ENCODE data around the gene FFAR4. TPM values are rescaled to one million over a fixed set of nuclear protein-coding genes. Genes with fewer than 3 reads are reported as not detected.
A peak's percentile ranks its signal among the peaks of the same experiment; 100 is the strongest.
"Not testable (repeated sequence)": the region's sequence is repeated elsewhere in the genome, so short reads cannot be mapped to it uniquely, and the experiment has no call there.

The FFAR4 gene
- total RNA-seq, 6 donors from 2014 or later: 2.4 to 18.1 (median 7.6) TPM

DNA sequence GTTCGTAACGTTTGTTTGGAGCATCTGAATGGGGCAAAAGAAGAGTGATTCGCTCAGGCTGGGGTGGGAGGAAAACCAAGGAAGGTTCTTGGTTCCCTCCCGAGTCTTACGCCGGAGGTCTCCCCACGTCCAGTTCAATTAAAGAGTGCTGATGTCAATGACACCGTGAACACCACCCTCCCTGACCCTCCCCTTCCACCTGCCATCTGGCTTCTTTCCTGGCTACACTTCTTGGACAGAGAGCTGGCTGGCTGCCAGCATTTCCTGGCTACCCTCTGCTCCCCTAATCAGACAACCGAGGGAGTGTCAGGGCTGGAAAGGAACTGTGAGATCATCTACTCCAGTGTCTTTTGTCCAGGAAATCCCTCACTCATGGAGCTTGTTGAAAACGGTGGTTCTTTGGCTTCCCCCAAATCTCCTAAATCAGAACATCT, 24.1 kb upstream of the FFAR4 start:
- Histone ChIP-seq H3K27ac (no peak overlapping the region), H3K4me3 (peak overlapping the region in 2 of 4 donors; percentile 24 to 25), H3K27me3 (no peaks in the 10 kb centered on the region), H3K9me3 (no peaks in the 10 kb centered on the region), H3K4me1 (peaks cover 3 to 9% (median 3%) of the 10 kb centered on the region in 4 donors), H3K36me3 (no peaks in the 10 kb centered on the region)
- DNase-seq (no peak), ATAC-seq (ENCODE audit: low FRiP score in 2 of 2) (peak in 1 of 2 donors; percentile 90)
- TF ChIP-seq POLR2A (IDR thresholded peaks at IDR 0.05) (no peak), POLR2AphosphoS5 (IDR thresholded peaks at IDR 0.05) (no peak), EP300 (IDR thresholded peaks at IDR 0.05) (no peak)
- TF ChIP-seq, protein P1, sequence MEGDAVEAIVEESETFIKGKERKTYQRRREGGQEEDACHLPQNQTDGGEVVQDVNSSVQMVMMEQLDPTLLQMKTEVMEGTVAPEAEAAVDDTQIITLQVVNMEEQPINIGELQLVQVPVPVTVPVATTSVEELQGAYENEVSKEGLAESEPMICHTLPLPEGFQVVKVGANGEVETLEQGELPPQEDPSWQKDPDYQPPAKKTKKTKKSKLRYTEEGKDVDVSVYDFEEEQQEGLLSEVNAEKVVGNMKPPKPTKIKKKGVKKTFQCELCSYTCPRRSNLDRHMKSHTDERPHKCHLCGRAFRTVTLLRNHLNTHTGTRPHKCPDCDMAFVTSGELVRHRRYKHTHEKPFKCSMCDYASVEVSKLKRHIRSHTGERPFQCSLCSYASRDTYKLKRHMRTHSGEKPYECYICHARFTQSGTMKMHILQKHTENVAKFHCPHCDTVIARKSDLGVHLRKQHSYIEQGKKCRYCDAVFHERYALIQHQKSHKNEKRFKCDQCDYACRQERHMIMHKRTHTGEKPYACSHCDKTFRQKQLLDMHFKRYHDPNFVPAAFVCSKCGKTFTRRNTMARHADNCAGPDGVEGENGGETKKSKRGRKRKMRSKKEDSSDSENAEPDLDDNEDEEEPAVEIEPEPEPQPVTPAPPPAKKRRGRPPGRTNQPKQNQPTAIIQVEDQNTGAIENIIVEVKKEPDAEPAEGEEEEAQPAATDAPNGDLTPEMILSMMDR (IDR thresholded peaks at IDR 0.05): no peak
- WGBS, 2 donors: 15 to 17% methylated on average over 10 of the region's 10 CpGs

DNA sequence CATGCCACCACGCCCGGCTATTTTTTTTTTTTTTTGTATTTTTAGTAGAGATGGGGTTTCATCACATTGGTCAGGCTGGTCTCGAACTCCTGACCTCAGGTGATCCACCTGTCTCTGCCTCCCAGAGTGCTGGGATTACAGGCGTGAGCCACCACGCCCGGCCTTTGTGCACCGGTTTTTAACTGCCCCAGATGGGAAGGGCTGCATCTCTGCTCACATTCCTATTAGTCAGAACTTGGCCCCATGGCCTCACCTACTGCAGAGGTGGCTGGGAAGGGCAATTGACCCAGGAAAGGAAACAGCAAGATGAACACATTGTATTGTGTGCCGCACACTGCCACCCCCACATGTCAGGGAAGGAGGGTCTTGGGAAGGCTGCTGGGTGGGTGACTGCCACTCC, 19.5 kb upstream of the FFAR4 start:
- DNase-seq; H3K9me3 ChIP-seq; H3K27ac ChIP-seq; H3K4me1 ChIP-seq; H3K4me3 ChIP-seq; ATAC-seq (ENCODE audit: low FRiP score in 2 of 2); H3K36me3 ChIP-seq; H3K27me3 ChIP-seq: not testable (repeated sequence)
- WGBS, 2 donors: 91 to 95% methylated on average over 8 of the region's 8 CpGs

DNA sequence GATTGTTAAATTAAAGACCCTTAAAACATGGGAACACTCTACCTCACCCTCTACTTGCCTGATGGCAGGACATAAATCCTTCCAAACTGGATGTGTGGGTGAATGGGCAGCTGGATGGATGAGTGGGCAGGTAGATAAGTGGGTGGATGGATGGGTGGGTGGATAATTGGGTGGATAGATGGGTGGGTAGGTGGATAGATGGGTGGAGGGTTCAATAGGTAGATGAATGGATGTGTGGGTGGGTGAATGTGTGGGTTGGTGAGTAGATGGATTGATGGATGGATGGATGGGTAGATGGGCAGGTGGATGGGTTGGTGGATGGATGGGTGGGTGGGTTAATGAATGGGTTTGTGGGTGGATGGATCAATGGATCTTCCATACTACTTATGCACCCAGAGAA, 18.9 kb upstream of the FFAR4 start:
- no peaks in the 10 kb centered on the region for H3K27me3 ChIP-seq
- no peak overlapping the region for H3K4me3 ChIP-seq
- H3K9me3 ChIP-seq: no peaks in the 10 kb centered on the region
- no peak for DNase-seq
- H3K36me3 ChIP-seq: no peaks in the 10 kb centered on the region
- peaks cover 0 to 1% (median under 1%) of the 10 kb centered on the region in 4 donors for H3K4me1 ChIP-seq
- no peak overlapping the region for H3K27ac ChIP-seq
- TF ChIP-seq, protein P1 (IDR thresholded peaks at IDR 0.05): no peak
- no peak for TF ChIP-seq POLR2AphosphoS5 (IDR thresholded peaks at IDR 0.05)
- no peak for TF ChIP-seq POLR2A (IDR thresholded peaks at IDR 0.05)
- no peak for TF ChIP-seq EP300 (IDR thresholded peaks at IDR 0.05)
- ATAC-seq (ENCODE audit: low FRiP score in 2 of 2): peak in 1 of 2 donors; percentile 46

DNA sequence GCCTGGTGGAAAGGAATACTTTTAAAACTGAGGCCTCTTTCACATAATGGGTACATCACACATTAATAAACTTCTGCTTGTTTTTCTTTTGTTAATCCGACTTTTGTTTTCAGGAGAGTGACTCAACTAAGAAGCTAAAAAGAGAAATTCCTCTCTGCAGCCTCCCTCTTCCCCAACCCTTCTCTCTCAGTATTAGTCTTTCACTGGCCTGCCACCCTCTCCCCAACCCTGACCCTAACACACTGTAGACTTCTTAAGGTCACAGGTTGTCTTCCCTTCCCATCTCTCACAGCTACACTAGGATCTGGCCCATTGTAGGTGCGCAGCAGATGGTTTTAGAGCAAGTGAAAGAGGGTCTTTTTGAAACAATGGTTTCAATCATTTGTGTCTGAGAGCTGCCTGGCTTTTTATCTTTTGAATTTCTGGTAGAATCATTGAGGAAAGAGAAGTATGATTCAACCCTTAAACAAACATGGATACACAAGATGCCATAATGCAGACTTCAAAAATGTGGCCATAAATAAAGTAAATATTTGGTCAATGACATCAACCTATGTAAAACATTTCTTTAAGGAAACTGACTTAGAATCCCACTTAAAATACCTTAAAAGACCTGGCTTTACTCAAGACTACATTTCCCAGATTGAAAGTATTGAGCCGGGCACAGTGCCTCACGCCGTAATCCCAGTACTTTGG, 17.9 kb upstream of the FFAR4 start:
- 74 to 90% methylated on average over 5 of the region's 5 CpGs for WGBS, 2 donors
- no peaks in the 10 kb centered on the region for H3K36me3 ChIP-seq
- no peak for ATAC-seq (ENCODE audit: low FRiP score in 2 of 2)
- no peaks in the 10 kb centered on the region for H3K4me1 ChIP-seq
- TF ChIP-seq EP300 (IDR thresholded peaks at IDR 0.05): no peak
- no peak for TF ChIP-seq POLR2A (IDR thresholded peaks at IDR 0.05)
- no peak for TF ChIP-seq POLR2AphosphoS5 (IDR thresholded peaks at IDR 0.05)
- TF ChIP-seq, protein P1 (IDR thresholded peaks at IDR 0.05): no peak
- no peak overlapping the region for H3K4me3 ChIP-seq
- no peaks in the 10 kb centered on the region for H3K27me3 ChIP-seq
- no peak for DNase-seq
- no peaks in the 10 kb centered on the region for H3K9me3 ChIP-seq
- H3K27ac ChIP-seq: no peak overlapping the region

DNA sequence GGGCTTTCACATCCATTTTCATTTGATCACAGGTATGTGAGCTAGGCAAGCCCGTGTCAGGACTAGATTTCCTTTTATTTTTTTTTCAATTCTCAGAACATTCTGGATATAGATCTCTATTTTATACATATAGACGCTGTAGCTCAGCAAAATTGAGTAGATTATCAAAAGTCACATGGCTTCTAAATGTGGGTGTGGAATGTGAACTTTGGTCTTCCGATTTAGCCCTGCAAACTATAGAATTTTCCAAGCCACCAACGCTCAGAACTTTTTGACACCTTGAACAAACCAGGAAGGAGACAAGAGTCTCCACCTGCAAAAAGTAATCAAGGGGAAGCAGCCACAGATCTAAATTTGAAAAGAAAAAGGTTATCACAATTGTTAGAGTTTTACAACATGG, 15.9 kb upstream of the FFAR4 start:
- Histone ChIP-seq H3K4me1 (peaks cover 0 to 5% (median 0%) of the 10 kb centered on the region in 4 donors), H3K9me3 (no peaks in the 10 kb centered on the region), H3K36me3 (no peaks in the 10 kb centered on the region), H3K4me3 (no peak overlapping the region), H3K27ac (no peak overlapping the region), H3K27me3 (no peaks in the 10 kb centered on the region)
- 77 to 85% methylated on average over 4 of the region's 4 CpGs for WGBS, 2 donors
- TF ChIP-seq POLR2AphosphoS5 (IDR thresholded peaks at IDR 0.05): no peak
- TF ChIP-seq POLR2A (IDR thresholded peaks at IDR 0.05): no peak
- TF ChIP-seq, protein P1 (IDR thresholded peaks at IDR 0.05): no peak
- TF ChIP-seq EP300 (IDR thresholded peaks at IDR 0.05): no peak
- ATAC-seq (ENCODE audit: low FRiP score in 2 of 2) (no peak), DNase-seq (no peak)

Measured in upper lobe of left lung (tissue), 6 donors.